ENCODE results near the gene MRPL58.

- TF ChIP-seq CTCF (IDR thresholded peaks at IDR 0.05) (peak in 3 of 6 experiments; percentile 17 to 35 (median 24)), POLR2A (IDR thresholded peaks at IDR 0.05) (peak in 1 of 2 donors; percentile 15)
Observed at GRCh38 chr17:74987909-74988711, 24.4 kb upstream of the MRPL58 start.
